HEK293 (cell line): ENCODE data around the gene PACRG.

Experiments used
- CTCF ChIA-PET: fragments of 350-600 bp; formaldehyde crosslinking; extraction: SDS; loops from one replicate; lab custom pipeline; 2021; ENCODE audit warnings: antibody characterized with exemption; lab: Yijun Ruan, JAX
- POLR2A ChIA-PET: fragments of 300-600 bp; formaldehyde crosslinking; extraction: SDS; loops from one replicate; lab custom pipeline; 2020; ENCODE audit warnings: antibody characterized with exemption, inconsistent platforms; lab: Yijun Ruan, JAX
- H3K27ac ChIP-seq: fragments of 200-500 bp; sonication (Bioruptor generic); 2 replicates; pipeline ENCODE4 v1.5.1; 2014; ENCODE audit warnings: low read depth, low read length, control low read depth, inconsistent platforms; ENCODE audit errors: extremely low read depth
- H3K36me3 ChIP-seq, 2 experiments: fragments of 200-500 bp in 1 of 2; sonication (Bioruptor generic) in 1 of 2; 1 replicate in 1 of 2; 2 replicates in 1 of 2; pipeline ENCODE4 v1.5.1; 2014 to 2017; ENCODE audit warnings: inconsistent platforms in 2 of 2, low read length in 2 of 2; ENCODE audit not compliant: control insufficient read depth in 2 of 2, insufficient read depth in 1 of 2
- H3K4me1 ChIP-seq: fragments of 200-500 bp; sonication (Bioruptor generic); 2 replicates; pipeline ENCODE4 v1.5.1; 2014; ENCODE audit warnings: mild to moderate bottlenecking, low read length, inconsistent platforms; ENCODE audit not compliant: control insufficient read depth, insufficient read depth
- H3K4me3 ChIP-seq: 2 replicates; pipeline ENCODE4 v1.5.1; 2011; ENCODE audit warnings: low read depth, mild to moderate bottlenecking, control low read depth, low read length, moderate library complexity
- H3K9me3 ChIP-seq: fragments of 200-500 bp; sonication (Bioruptor generic); 2 replicates; pipeline ENCODE4 v1.5.1; 2014; ENCODE audit warnings: low read depth, low read length, inconsistent platforms; ENCODE audit not compliant: control insufficient read depth, insufficient read depth
- BCL11A ChIP-seq: fragments of 450-650 bp; formaldehyde crosslinking; IDR thresholded peaks from 2 replicates; pipeline ENCODE4 v1.5.1; 2016; ENCODE audit warnings: low read depth, missing biosample characterization, missing genetic modification characterization
- EGR2 ChIP-seq: fragments of 450-650 bp; formaldehyde crosslinking; IDR thresholded peaks from 2 replicates; pipeline ENCODE4 v1.5.1; 2016; ENCODE audit warnings: low read depth, missing biosample characterization, missing genetic modification characterization
- FEZF1 ChIP-seq: fragments of 450-650 bp; formaldehyde crosslinking; IDR thresholded peaks from 2 replicates; pipeline ENCODE4 v1.5.1; 2016; ENCODE audit warnings: missing biosample characterization, missing genetic modification characterization
- HOXD13 ChIP-seq: sonication (generic); formaldehyde crosslinking; IDR thresholded peaks from 2 replicates; pipeline ENCODE4 v1.8.0; 2022; ENCODE audit warnings: missing genetic modification reagents, borderline replicate concordance
- KLF17 ChIP-seq: fragments of 450-650 bp; formaldehyde crosslinking; IDR thresholded peaks from 2 replicates; pipeline ENCODE4 v1.5.1; 2016; ENCODE audit warnings: missing biosample characterization, missing genetic modification characterization
- KLF9 ChIP-seq: fragments of 450-650 bp; formaldehyde crosslinking; IDR thresholded peaks from 2 replicates; pipeline ENCODE4 v1.5.1; 2016; ENCODE audit warnings: missing biosample characterization, missing genetic modification characterization, low read depth
- PATZ1 ChIP-seq: fragments of 450-650 bp; formaldehyde crosslinking; IDR thresholded peaks from 2 replicates; pipeline ENCODE4 v1.5.1; 2016; ENCODE audit warnings: missing biosample characterization, missing genetic modification characterization
- ZBTB48 ChIP-seq: fragments of 450-650 bp; formaldehyde crosslinking; IDR thresholded peaks from 2 replicates; pipeline ENCODE4 v1.5.1; 2016; ENCODE audit warnings: missing biosample characterization, missing genetic modification characterization
- ZBTB7A ChIP-seq: fragments of 450-650 bp; formaldehyde crosslinking; IDR thresholded peaks from 2 replicates; pipeline ENCODE4 v1.5.1; 2016; ENCODE audit warnings: low read depth, missing biosample characterization, missing genetic modification characterization
- ZNF169 ChIP-seq: fragments of 450-650 bp; formaldehyde crosslinking; IDR thresholded peaks from 2 replicates; pipeline ENCODE4 v1.5.1; 2016; ENCODE audit warnings: missing biosample characterization, missing genetic modification characterization
- ZNF18 ChIP-seq: fragments of 450-650 bp; formaldehyde crosslinking; IDR thresholded peaks from 2 replicates; pipeline ENCODE4 v1.5.1; 2016; ENCODE audit warnings: missing biosample characterization, missing genetic modification characterization
- ZNF274 ChIP-seq, 2 experiments: fragments of 200-500 bp in 1 of 2; fragments of 450-650 bp in 1 of 2; sonication (Bioruptor generic) in 1 of 2; formaldehyde crosslinking in 1 of 2; IDR thresholded peaks; 2 replicates each; pipeline versions ENCODE4 v1.5.1 to v1.6.1; 2014 to 2016; ENCODE audit warnings: borderline replicate concordance in 1 of 2, inconsistent platforms in 1 of 2, low read length in 1 of 2, missing biosample characterization in 1 of 2, missing genetic modification characterization in 1 of 2
- ZNF423 ChIP-seq: fragments of 450-650 bp; formaldehyde crosslinking; IDR thresholded peaks from 2 replicates; pipeline ENCODE4 v1.5.1; 2016; ENCODE audit warnings: missing biosample characterization, missing genetic modification characterization
- ZNF433 ChIP-seq: fragments of 450-650 bp; formaldehyde crosslinking; IDR thresholded peaks from 2 replicates; pipeline ENCODE4 v1.5.1; 2016; ENCODE audit warnings: missing biosample characterization, missing genetic modification characterization, low read depth
- ZNF501 ChIP-seq: fragments of 450-650 bp; formaldehyde crosslinking; IDR thresholded peaks from 2 replicates; pipeline ENCODE4 v1.5.1; 2016; ENCODE audit warnings: missing biosample characterization, missing genetic modification characterization
- ZNF514 ChIP-seq: fragments of 450-650 bp; formaldehyde crosslinking; IDR thresholded peaks from 2 replicates; pipeline ENCODE4 v1.5.1; 2016; ENCODE audit warnings: missing biosample characterization, missing genetic modification characterization
- ZNF571 ChIP-seq: fragments of 450-650 bp; formaldehyde crosslinking; IDR thresholded peaks from 2 replicates; pipeline ENCODE4 v1.5.0; 2017; ENCODE audit warnings: missing biosample characterization, missing genetic modification characterization
- ZNF624 ChIP-seq: fragments of 450-650 bp; formaldehyde crosslinking; IDR thresholded peaks from 2 replicates; pipeline ENCODE4 v1.5.1; 2017; ENCODE audit warnings: missing biosample characterization, missing genetic modification characterization
- ZNF645 ChIP-seq: fragments of 450-650 bp; formaldehyde crosslinking; IDR thresholded peaks from 2 replicates; pipeline ENCODE4; 2016; ENCODE audit warnings: missing biosample characterization, missing genetic modification characterization
- ZNF658 ChIP-seq: fragments of 450-650 bp; formaldehyde crosslinking; IDR thresholded peaks from 2 replicates; pipeline ENCODE4; 2016; ENCODE audit warnings: missing biosample characterization, missing genetic modification characterization
- ZNF664 ChIP-seq: fragments of 450-650 bp; formaldehyde crosslinking; IDR thresholded peaks from 2 replicates; pipeline ENCODE4 v1.5.1; 2016; ENCODE audit warnings: missing biosample characterization, missing genetic modification characterization
- ZNF701 ChIP-seq: fragments of 450-650 bp; formaldehyde crosslinking; IDR thresholded peaks from 2 replicates; pipeline ENCODE4 v1.5.1; 2016; ENCODE audit warnings: missing biosample characterization, missing genetic modification characterization
- ZNF707 ChIP-seq: fragments of 450-650 bp; formaldehyde crosslinking; IDR thresholded peaks from 2 replicates; pipeline ENCODE4 v1.5.1; 2016; ENCODE audit warnings: missing biosample characterization, missing genetic modification characterization
- ZNF76 ChIP-seq: fragments of 450-650 bp; formaldehyde crosslinking; IDR thresholded peaks from 2 replicates; pipeline ENCODE4; 2016; ENCODE audit warnings: low read depth, missing biosample characterization, missing genetic modification characterization, borderline replicate concordance
- ZNF777 ChIP-seq: fragments of 450-650 bp; formaldehyde crosslinking; IDR thresholded peaks from 2 replicates; pipeline ENCODE4 v1.5.1; 2017; ENCODE audit warnings: missing biosample characterization, missing genetic modification characterization, borderline replicate concordance
- TF ChIP-seq, protein P1 (sequence below): fragments of 450-650 bp; formaldehyde crosslinking; IDR thresholded peaks from 2 replicates; pipeline ENCODE4 v1.5.1; 2016; ENCODE audit warnings: missing biosample characterization, missing genetic modification characterization

Gene PACRG

DNA sequence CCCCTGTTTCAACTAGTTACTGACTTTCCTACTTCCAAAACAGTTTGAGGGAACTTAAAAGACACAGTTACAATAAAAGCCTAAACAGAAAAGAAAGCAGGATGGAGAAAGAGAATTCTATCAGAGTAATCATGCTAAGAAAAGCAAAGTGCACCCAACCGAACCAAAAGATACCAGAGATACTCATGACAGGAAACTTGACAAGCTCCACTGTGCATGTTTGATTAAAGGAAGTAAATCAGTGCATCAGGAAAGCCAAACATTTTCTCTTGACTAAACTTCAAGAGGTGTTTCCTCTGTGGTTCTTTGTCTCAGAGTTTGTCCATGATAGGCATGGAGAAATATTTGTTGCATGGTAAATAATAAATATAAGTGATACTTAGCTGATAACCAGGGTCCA is 138.9 kb downstream of the PACRG start:
- no peaks in the 10 kb centered on the region for H3K9me3 ChIP-seq
- CTCF ChIA-PET = interaction anchor here (0.7 kb wide), 1 partner anchor 51 kb away, joined by 5 read pairs; no protein-coding TSS in a partner anchor
- POLR2A ChIA-PET = no interaction called here
- H3K4me3 ChIP-seq = no peak overlapping the region
- no peaks in the 10 kb centered on the region for H3K4me1 ChIP-seq
- H3K36me3 ChIP-seq = no peaks in the 10 kb centered on the region
- no peak for TF ChIP-seq ZNF707 (tag by site-specific recombination)
- TF ChIP-seq ZBTB48 (tag by site-specific recombination) = no peak
- no peak for TF ChIP-seq BCL11A (tag by site-specific recombination)
- no peak for TF ChIP-seq KLF17 (tag by site-specific recombination)
- no peak for TF ChIP-seq ZNF501 (tag by site-specific recombination)
- TF ChIP-seq EGR2 (tag by site-specific recombination) = no peak
- no peak for TF ChIP-seq ZNF658 (tag by site-specific recombination)
- TF ChIP-seq ZNF571 (tag by site-specific recombination) = no peak
- no peak for TF ChIP-seq KLF9 (tag by site-specific recombination)
- TF ChIP-seq FEZF1 (tag by site-specific recombination) = no peak
- TF ChIP-seq ZNF18 (tag by site-specific recombination) = no peak
- TF ChIP-seq ZNF701 = no peak
- TF ChIP-seq ZNF433 (tag by site-specific recombination) = no peak
- no peak for TF ChIP-seq ZNF274 (IDR thresholded peaks at IDR 0.05; ENCODE audit: low read length)
- TF ChIP-seq ZNF274 (tag by site-specific recombination; IDR thresholded peaks at IDR 0.05; ENCODE audit: borderline replicate concordance) = no peak
- H3K27ac ChIP-seq = no peak overlapping the region

DNA sequence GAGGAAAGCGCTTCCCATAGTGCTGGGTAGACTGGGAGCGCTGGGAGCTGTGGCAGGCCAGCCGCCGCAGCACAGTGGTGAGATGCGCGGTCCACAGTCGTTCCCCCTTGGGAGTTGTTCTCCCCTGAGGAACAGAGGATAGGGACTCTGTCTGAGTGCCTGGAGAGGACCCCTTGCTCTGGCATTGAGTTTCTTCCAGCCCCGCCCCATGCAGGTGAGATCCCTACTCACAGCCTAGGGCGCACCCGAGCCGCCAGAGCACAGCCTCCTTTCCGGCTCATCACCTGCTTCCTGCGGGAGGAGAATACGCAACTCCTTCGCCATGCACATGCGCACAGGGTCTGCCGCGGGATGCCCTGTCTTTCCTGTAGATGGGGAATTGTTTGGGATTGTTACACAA is 140.6 kb downstream of the PACRG start:
- ChIA-PET POLR2A (no interaction called here), CTCF (no interaction called here)
- H3K9me3 ChIP-seq = no peaks in the 10 kb centered on the region
- H3K27ac ChIP-seq = no peak overlapping the region
- H3K36me3 ChIP-seq = no peaks in the 10 kb centered on the region
- no peaks in the 10 kb centered on the region for H3K4me1 ChIP-seq
- TF ChIP-seq ZNF433 (tag by site-specific recombination) (no peak), ZNF664 (tag by site-specific recombination) (no peak), ZNF169 (tag by site-specific recombination) (no peak), ZNF76 (tag by site-specific recombination) (no peak)
- no peak overlapping the region for H3K4me3 ChIP-seq

DNA sequence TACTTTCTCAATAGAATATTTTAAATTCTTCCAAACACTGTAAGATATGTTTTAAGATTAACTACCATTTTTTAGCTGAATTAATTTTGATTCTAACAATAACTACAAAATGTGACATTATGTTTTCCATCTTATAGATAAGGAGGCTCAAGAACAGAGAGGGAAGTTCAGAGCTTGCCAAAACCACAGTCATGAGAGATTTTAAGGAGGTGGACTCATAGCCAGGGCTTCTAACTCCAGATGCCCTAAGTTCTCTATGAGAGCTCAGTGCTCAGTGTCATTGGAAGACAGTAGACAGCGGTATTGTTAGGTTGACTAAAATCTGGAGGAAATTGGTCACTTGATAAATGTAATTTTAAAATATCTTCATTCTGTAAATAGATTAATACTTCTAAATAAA is 144.2 kb downstream of the PACRG start:
- CTCF ChIA-PET = interaction anchor here (0.6 kb wide), 1 partner anchor 19 kb away, joined by 4 read pairs; no protein-coding TSS in a partner anchor
- no peak for TF ChIP-seq ZNF777 (tag by site-specific recombination)
- TF ChIP-seq, protein P1, sequence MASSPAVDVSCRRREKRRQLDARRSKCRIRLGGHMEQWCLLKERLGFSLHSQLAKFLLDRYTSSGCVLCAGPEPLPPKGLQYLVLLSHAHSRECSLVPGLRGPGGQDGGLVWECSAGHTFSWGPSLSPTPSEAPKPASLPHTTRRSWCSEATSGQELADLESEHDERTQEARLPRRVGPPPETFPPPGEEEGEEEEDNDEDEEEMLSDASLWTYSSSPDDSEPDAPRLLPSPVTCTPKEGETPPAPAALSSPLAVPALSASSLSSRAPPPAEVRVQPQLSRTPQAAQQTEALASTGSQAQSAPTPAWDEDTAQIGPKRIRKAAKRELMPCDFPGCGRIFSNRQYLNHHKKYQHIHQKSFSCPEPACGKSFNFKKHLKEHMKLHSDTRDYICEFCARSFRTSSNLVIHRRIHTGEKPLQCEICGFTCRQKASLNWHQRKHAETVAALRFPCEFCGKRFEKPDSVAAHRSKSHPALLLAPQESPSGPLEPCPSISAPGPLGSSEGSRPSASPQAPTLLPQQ (tag by site-specific recombination) = no peak
- no peak for TF ChIP-seq ZNF624
- TF ChIP-seq ZBTB7A = no peak
- no peak for TF ChIP-seq PATZ1 (tag by site-specific recombination)
- no peak for TF ChIP-seq ZNF664 (tag by site-specific recombination)
- no peak for TF ChIP-seq HOXD13 (CRISPR knock-in tag)
- no peak for TF ChIP-seq ZNF423 (tag by site-specific recombination)
- TF ChIP-seq ZNF645 (tag by site-specific recombination) = no peak
- TF ChIP-seq ZNF514 = no peak

More for the DNA sequence above, 144.2 kb downstream of the PACRG start:
- Histone ChIP-seq H3K4me1 (no peaks in the 10 kb centered on the region), H3K9me3 (no peaks in the 10 kb centered on the region), H3K36me3 (no peaks in the 10 kb centered on the region), H3K27ac (no peak overlapping the region), H3K4me3 (no peak overlapping the region)
- POLR2A ChIA-PET = no interaction called here
